BJ (cell line): Measurements from ENCODE around the gene ASB1. TPM values are rescaled to one million over a fixed set of nuclear protein-coding genes. Genes with fewer than 3 reads are reported as not detected.

Experiments used
- CTCF ChIA-PET: fragments of 350-600 bp; formaldehyde crosslinking; extraction: SDS; loops from one replicate; lab custom pipeline; 2021; ENCODE audit warnings: antibody characterized with exemption, inconsistent platforms; lab: Yijun Ruan, JAX
- POLR2A ChIA-PET: fragments of 300-600 bp; sonication (Branson Sonifier 250); formaldehyde crosslinking; extraction: SDS; loops from one replicate; lab custom pipeline; 2021; ENCODE audit warnings: antibody characterized with exemption; lab: Charles Lee
- DNase-seq: peaks from one replicate; pipeline ENCODE4 v3.0.0-alpha.2; 2011; ENCODE audit warnings: low read depth
- H3K27me3 ChIP-seq: 2 replicates; pipeline ENCODE4 v1.6.0; 2011; ENCODE audit warnings: low read length; ENCODE audit not compliant: control insufficient read depth, insufficient read depth
- H3K36me3 ChIP-seq: 2 replicates; pipeline ENCODE4 v1.5.1; 2011; ENCODE audit warnings: low read length; ENCODE audit not compliant: control insufficient read depth, insufficient read depth
- H3K4me3 ChIP-seq: 2 replicates; pipeline ENCODE4 v1.5.1; 2011; ENCODE audit warnings: low read depth, mild to moderate bottlenecking, control low read depth, low read length
- CTCF ChIP-seq: IDR thresholded peaks from 2 replicates; pipeline ENCODE4 v1.5.1; 2011; ENCODE audit warnings: low read depth, mild to moderate bottlenecking, control low read depth, inconsistent platforms, low read length, moderate library complexity; ENCODE audit not compliant: insufficient read depth
- polyA plus RNA-seq: library from polyadenylated mRNA; depleted of rRNA; stranded (reverse); fragments of >200 nt; gene quantifications from 2 replicates; pipeline ENCODE4 v1.2.3, GENCODE V29; 2011

The ASB1 gene
- polyA plus RNA-seq, 1 experiment = 33.4 TPM

GRCh38 chr2:238445409-238446190, 18.9 kb downstream of the ASB1 start:
- ChIA-PET CTCF (interaction anchor here (1.0 to 1.6 kb wide), 2 partner anchors 10 to 75 kb away, joined by 3 to 4 read pairs; no protein-coding TSS in a partner anchor), POLR2A (no interaction called here)
- TF ChIP-seq CTCF = no peak
- H3K4me3 ChIP-seq = no peak overlapping the region
- H3K36me3 ChIP-seq = peaks cover 34% of the 10 kb centered on the region
- DNase-seq = no peak
- H3K27me3 ChIP-seq = no peaks in the 10 kb centered on the region

GRCh38 chr2:238446371-238446770, 19.6 kb downstream of the ASB1 start:
- no peak for DNase-seq
- no peaks in the 10 kb centered on the region for H3K27me3 ChIP-seq
- no peak for TF ChIP-seq CTCF
- ChIA-PET POLR2A (no interaction called here), CTCF (interaction anchor here (1.6 kb wide), 1 partner anchor 76 kb away, joined by 3 read pairs; no protein-coding TSS in a partner anchor)
- H3K36me3 ChIP-seq = peaks cover 37% of the 10 kb centered on the region
- H3K4me3 ChIP-seq = no peak overlapping the region

- POLR2A ChIA-PET = no interaction called here
- CTCF ChIA-PET = interaction anchor here (0.7 to 2.5 kb wide), 5 partner anchors 9 to 91 kb away, joined by 4 to 10 read pairs (median 5); no protein-coding TSS in a partner anchor
- H3K4me3 ChIP-seq = no peak overlapping the region
- no peak for DNase-seq
- H3K36me3 ChIP-seq = peaks cover 37% of the 10 kb centered on the region
- no peak for TF ChIP-seq CTCF
- H3K27me3 ChIP-seq = no peaks in the 10 kb centered on the region
Measured at GRCh38 chr2:238448031-238448955, 21.6 kb downstream of the ASB1 start.

DNA sequence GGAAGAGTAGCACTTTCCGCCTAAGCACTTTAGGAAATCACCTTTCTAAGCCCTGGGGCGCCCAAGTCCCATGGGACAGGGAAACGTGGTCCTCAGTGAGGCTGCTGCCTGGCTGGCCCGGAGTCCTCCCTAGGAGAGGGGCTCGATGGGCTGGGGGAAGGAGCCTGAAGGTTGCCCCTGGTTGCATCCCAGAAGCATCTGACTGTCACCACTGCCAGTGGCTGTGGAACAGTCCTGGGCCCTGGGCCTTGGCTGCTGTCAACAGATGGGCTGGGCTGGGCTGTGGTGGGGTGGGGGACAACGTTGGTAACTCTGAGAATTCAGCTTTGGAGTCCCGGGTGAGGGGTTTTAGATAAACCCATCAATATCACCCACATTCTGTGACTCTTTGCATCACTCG, 22.5 kb downstream of the ASB1 start:
- ChIA-PET POLR2A (no interaction called here), CTCF (interaction anchor here (0.7 to 2.5 kb wide), 6 partner anchors 12 to 92 kb away, joined by 3 to 10 read pairs (median 4); no protein-coding TSS in a partner anchor)
- TF ChIP-seq CTCF = no peak
- Histone ChIP-seq H3K4me3 (no peak overlapping the region), H3K27me3 (no peaks in the 10 kb centered on the region), H3K36me3 (peaks cover 35% of the 10 kb centered on the region)
- no peak for DNase-seq
